Measurements from ENCODE around the gene ABHD17B. TPM values are rescaled to one million over a fixed set of nuclear protein-coding genes. Genes with fewer than 3 reads are reported as not detected.

The ABHD17B gene
- total RNA-seq, 1 experiment from 2014 or later: 11.6 TPM

GRCh38 chr9:71850996-71851395 lies 60.0 kb downstream of the ABHD17B start:
- Histone ChIP-seq H3K4me1 (ENCODE audit: insufficient read depth, low read length) (no peaks in the 10 kb centered on the region), H4K20me1 (ENCODE audit: low read length) (no peaks in the 10 kb centered on the region), H3K27me3 (ENCODE audit: low read length) (no peaks in the 10 kb centered on the region), H3K9me3 (ENCODE audit: low read length) (no peaks in the 10 kb centered on the region), H2AFZ (ENCODE audit: low read length) (no peak overlapping the region), H3K4me2 (ENCODE audit: low read length) (no peak overlapping the region), H3K36me3 (ENCODE audit: low read depth, low read length) (no peaks in the 10 kb centered on the region), H3K79me2 (ENCODE audit: low read length) (no peaks in the 10 kb centered on the region), H3K9ac (ENCODE audit: low read length) (no peak overlapping the region), H3K4me3 (ENCODE audit: low read length) (no peak overlapping the region), H3K9me2 (replicated peaks; ENCODE audit: low read length) (no peaks in the 10 kb centered on the region), H3F3A (ENCODE audit: low read length, unreplicated experiment) (no peaks in the 10 kb centered on the region), H3K27ac (ENCODE audit: low read length) (no peak overlapping the region)
- ATAC-seq: no peak
- DNase-seq: no peak
- no TSS peak for BruUV-seq (replicated peaks)
- intact Hi-C loops (cut with micrococcal nuclease): no loop called here
- no peak for TF ChIP-seq EZH2phosphoT487 (IDR thresholded peaks at IDR 0.05; ENCODE audit: borderline replicate concordance, low read length)
- CTCF ChIA-PET: no interaction called here
- POLR2A ChIA-PET (ENCODE audit: unreplicated experiment): no interaction called here

- CTCF ChIA-PET: no interaction called here
- Histone ChIP-seq H3K27me3 (ENCODE audit: low read length) (no peaks in the 10 kb centered on the region), H3K9me2 (replicated peaks; ENCODE audit: low read length) (no peaks in the 10 kb centered on the region), H3K36me3 (ENCODE audit: low read depth, low read length) (no peaks in the 10 kb centered on the region), H3K9me3 (ENCODE audit: low read length) (no peaks in the 10 kb centered on the region), H3K79me2 (ENCODE audit: low read length) (no peaks in the 10 kb centered on the region), H3K4me2 (ENCODE audit: low read length) (no peak overlapping the region), H3K9ac (ENCODE audit: low read length) (no peak overlapping the region), H3K4me3 (ENCODE audit: low read length) (no peak overlapping the region), H3K27ac (ENCODE audit: low read length) (no peak overlapping the region), H3K4me1 (ENCODE audit: insufficient read depth, low read length) (no peaks in the 10 kb centered on the region), H4K20me1 (ENCODE audit: low read length) (no peaks in the 10 kb centered on the region), H3F3A (ENCODE audit: low read length, unreplicated experiment) (no peaks in the 10 kb centered on the region), H2AFZ (ENCODE audit: low read length) (no peak overlapping the region)
- no peak for DNase-seq
- BruUV-seq (replicated peaks): no TSS peak
- POLR2A ChIA-PET (ENCODE audit: unreplicated experiment): no interaction called here
- ATAC-seq: no peak
- intact Hi-C loops (cut with micrococcal nuclease): no loop called here
- TF ChIP-seq CTCF (conservative IDR thresholded peaks at IDR 0.05; ENCODE audit: low read depth, low read length) (no peak), EZH2phosphoT487 (IDR thresholded peaks at IDR 0.05; ENCODE audit: borderline replicate concordance, low read length) (no peak), EZH2 (IDR thresholded peaks at IDR 0.05; ENCODE audit: low read length, unreplicated experiment) (no peak)
These were observed 63.1 kb downstream of the ABHD17B start for GRCh38 chr9:71847892-71848291.

- intact Hi-C loops (cut with micrococcal nuclease): no loop called here
- no peak for ATAC-seq
- H3K27ac ChIP-seq (ENCODE audit: low read length): no peak overlapping the region
- no TSS peak for BruUV-seq (replicated peaks)
- DNase-seq: no peak
- H3F3A ChIP-seq (ENCODE audit: low read length, unreplicated experiment): no peaks in the 10 kb centered on the region
- H3K36me3 ChIP-seq (ENCODE audit: low read depth, low read length): no peaks in the 10 kb centered on the region
- no peak overlapping the region for H2AFZ ChIP-seq (ENCODE audit: low read length)
- no peaks in the 10 kb centered on the region for H3K9me2 ChIP-seq (replicated peaks; ENCODE audit: low read length)
- TF ChIP-seq EZH2phosphoT487 (IDR thresholded peaks at IDR 0.05; ENCODE audit: borderline replicate concordance, low read length) (no peak), CTCF (conservative IDR thresholded peaks at IDR 0.05; ENCODE audit: low read depth, low read length) (no peak), EZH2 (IDR thresholded peaks at IDR 0.05; ENCODE audit: low read length, unreplicated experiment) (no peak)
- no peaks in the 10 kb centered on the region for H3K4me1 ChIP-seq (ENCODE audit: insufficient read depth, low read length)
- no peak overlapping the region for H3K4me3 ChIP-seq (ENCODE audit: low read length)
- H3K4me2 ChIP-seq (ENCODE audit: low read length): no peak overlapping the region
- no peaks in the 10 kb centered on the region for H4K20me1 ChIP-seq (ENCODE audit: low read length)
- ChIA-PET POLR2A (ENCODE audit: unreplicated experiment) (no interaction called here), CTCF (no interaction called here)
- H3K9ac ChIP-seq (ENCODE audit: low read length): no peak overlapping the region
- H3K79me2 ChIP-seq (ENCODE audit: low read length): no peaks in the 10 kb centered on the region
- H3K9me3 ChIP-seq (ENCODE audit: low read length): no peaks in the 10 kb centered on the region
- H3K27me3 ChIP-seq (ENCODE audit: low read length): no peaks in the 10 kb centered on the region
These were observed 66.2 kb downstream of the ABHD17B start for GRCh38 chr9:71844808-71845207.
